NCI-H2029 (cell line): ENCODE data around the gene CARD8.

Experiments used
- DNase-seq: peaks from one replicate; lab custom pipeline; 2025; lab: John Stamatoyannopoulos, UW

The CARD8 gene

GRCh38 chr19:48206397-48207093 is 49.2 kb downstream of the CARD8 start:
- peak; percentile 45 for DNase-seq

- peak; percentile 100 for DNase-seq
Measured at GRCh38 chr19:48203794-48204628, 51.7 kb downstream of the CARD8 start.

DNA sequence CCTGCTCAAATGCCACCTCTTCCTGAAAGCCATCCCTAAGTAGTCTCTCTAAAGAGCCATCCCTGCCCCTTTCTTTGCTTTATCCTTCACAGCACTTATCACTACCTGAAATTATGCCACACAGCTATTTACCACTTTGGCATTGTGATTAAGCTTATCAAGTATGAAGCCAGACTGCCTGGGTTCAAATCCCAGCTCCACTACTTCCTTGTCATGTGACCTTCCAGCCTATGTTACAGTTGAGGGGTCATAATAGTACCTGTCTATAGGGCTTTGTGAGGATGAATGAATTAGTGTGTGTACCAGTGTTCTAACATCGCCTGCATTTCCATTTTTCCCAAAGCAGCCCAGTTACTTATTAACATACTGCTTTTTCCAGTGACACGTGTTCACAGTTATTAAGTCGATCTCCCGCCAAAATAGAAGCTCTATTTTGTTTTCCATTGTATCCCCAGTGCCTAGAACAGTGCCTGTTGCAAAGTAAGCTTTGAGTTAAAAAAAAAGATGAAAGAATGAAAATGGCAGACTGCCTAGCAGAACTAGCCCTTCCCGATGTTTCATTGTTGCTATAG is 52.4 kb downstream of the CARD8 start:
- no peak for DNase-seq

DNA sequence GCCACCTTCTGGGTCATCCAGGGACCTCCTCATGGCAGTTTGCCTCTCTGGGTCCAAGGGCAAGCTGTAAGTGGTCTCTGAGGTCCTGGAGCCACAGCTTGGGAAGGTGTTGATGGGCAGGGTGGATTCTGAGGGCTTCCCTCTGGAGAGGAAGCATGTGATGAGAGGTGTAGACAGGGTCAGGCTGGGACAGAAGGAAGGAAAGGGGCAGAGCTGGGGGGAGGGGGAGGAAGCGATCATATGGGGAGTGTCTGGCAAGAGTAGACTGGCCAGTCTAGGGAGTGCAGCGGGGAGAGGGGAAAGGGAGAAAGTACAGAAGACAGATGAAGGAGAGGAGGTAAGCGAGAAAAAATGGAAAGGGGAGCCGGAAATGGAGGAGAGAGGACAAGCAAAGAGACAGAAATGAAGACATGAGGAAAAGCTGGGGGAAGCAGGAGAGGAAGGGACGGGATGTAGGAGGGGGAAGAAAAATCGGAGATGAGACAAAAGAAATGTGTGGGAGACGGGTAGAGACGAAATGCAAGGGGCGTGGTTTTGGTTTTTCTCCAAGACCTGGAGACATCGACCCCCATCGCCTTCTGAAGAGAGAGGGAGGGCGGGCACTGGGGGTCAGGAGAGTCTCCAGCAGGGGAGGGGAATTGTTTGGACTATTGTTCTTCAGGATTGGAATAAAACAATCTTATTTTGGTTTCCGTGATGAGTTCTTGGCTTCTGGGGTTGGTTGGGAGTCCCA is 58.6 kb downstream of the CARD8 start:
- DNase-seq, result no peak

- DNase-seq, result no peak
Measured at GRCh38 chr19:48196321-48196763, 59.4 kb downstream of the CARD8 start.

DNA sequence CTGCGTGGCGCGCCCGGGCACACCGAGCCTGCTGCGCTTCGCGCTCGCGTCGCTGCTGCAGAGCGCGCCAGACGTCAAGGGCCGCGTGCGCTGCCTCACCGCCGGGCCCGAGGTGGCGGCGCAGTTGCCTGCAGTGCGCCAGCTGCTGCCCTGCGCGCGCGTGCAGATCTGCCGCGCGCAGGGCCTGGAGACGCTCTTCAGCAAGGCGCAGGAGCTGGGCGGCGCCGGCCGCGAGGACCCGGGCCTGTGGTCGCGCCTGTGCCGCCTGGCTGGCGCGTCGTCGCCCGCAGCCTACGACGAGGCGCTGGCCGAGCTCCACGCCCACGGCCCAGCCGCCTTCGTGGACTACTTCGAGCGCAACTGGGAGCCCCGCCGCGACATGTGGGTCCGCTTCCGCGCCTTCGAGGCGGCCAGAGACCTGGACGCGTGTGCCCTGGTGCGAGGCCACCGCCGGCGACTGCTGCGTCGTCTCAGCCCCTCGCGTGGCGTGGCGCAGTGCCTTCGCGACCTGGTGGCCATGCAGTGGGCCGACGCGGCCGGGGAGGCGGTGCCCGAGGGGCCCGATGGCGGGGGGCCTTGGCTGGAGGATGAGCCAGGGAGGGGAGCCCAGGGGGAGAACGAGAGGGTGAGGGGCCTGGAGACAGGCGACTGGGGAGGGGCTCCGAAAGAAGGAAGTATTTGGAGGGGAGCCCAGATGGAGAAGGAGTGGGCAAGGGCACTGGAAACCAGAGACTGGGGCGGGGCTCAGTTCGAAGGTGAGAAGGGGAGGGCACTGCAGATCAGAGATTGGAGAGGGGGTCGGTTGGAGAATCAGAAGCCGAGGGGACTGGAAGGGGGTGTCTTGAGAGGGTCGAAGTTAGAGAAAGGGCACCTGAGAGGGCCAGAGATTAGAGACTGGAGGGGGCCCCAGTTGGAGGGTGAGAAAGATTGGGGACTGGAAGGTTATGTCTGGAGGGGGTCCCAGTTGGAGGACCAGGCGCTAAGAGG is 60.6 kb downstream of the CARD8 start:
- DNase-seq, result no peak

DNA sequence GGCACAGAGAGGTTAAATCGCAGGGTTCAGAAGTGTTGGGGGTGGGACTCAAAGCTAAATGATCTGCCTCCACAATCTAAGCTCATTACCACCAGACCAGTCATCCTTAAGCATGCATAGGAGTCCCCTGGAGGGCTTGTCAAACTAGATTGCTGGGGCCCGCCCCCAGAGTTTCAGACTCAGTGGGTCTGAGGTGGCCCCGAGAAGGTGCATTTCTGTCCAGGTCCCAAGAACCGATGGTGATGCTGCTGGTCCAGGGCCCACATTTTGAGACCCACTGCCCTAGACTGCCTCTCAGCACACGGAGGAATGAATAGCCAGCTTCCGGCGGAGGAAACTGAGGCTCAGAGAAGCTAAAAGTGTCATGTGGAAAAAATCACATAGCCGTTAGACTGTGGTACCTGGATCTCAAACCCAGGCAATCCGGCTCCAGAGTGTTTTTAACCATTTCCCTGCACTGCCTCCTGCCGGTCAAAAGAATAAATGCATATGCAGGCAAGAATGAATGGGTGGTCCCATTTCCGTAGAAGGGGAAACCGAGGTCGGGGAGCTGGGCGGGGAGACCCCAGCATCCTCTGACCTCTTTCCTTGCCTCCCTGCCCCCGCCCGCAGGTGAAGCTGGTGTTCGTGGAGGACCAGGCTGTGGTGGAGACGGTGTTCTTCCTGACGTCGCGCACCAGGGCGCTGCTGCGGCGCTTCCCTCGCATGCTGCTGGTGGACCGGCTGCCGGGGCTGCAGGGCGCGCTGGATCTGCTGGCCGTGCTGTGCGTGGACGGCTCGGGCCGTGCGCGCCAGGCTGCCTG is 61.5 kb downstream of the CARD8 start:
- DNase-seq, result no peak

DNA sequence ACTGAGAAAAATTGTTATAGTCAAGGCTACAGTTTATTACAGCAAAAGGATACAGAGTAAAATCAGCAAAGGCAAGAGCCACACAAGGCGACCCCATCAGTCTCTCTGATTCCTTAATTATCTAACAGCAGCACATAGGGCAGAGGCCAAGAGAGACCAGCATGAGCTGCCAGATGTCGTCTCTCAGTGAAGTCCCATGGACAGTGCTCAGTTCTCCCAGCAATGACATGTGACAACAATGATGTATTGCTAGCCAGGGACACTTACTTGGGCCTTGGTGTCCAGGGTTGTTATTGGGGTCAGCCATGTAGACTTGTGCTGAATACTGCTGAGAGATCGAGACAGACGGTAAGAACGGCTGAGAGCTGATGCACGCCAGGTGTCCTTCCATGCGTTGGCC is 63.0 kb downstream of the CARD8 start:
- no peak for DNase-seq

- no peak for DNase-seq
Measured at GRCh38 chr19:48190885-48191284, 64.8 kb downstream of the CARD8 start.

DNA sequence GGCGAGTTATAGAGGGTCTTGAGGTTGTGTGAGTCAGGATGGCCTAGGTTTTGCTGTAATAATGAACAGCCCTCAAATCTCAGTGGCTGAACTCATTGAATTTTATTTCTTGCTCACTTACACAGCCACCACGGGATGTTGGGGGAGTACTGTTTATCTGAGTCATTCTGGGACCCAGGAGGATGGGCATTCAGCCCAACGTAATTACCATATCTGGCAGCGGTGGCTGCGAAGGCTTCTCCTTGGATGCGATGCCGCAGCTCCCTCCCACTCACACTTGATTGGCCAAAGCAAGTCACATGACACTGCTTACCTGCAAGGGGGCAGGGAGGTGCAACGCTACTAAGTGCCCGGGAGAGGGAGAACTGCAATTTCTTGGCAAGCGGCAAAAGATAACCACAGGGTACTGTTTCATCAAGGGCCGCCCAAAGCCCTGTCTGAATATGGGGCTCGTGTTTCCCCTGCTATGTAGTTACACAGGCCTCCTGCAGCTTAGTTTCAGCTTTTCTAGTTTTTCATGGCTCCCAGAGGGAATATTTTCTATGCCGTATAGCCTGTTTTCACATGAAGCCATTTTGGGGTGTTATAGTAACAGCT is 65.3 kb downstream of the CARD8 start:
- peak; percentile 99 for DNase-seq

DNA sequence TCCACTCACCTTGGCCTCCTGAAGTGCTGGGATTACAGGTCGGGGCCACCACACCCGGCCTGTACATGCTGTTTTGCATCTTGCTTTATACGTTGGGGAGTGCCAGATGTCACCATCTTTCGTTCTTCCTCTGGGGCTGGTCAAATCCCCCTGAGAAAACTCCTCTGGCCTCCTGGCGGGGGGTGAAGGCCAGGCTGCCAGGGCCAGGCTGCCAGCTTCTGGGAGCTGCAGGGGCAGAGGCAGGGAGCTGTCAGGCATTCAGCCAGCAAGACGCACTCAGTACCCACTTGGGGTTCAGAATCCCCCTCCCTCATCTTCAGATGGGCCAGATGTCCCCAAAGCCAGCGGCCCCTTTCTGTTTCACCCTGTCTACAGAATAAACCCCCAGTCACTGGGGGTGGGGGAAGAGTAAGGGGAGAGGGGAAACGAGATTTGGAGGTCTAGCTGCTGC is 69.1 kb downstream of the CARD8 start:
- DNase-seq, result no peak

GRCh38 chr19:48186015-48186414 is 69.7 kb downstream of the CARD8 start:
- no peak for DNase-seq

GRCh38 chr19:48183356-48183755 is 72.4 kb downstream of the CARD8 start:
- no peak for DNase-seq

DNA sequence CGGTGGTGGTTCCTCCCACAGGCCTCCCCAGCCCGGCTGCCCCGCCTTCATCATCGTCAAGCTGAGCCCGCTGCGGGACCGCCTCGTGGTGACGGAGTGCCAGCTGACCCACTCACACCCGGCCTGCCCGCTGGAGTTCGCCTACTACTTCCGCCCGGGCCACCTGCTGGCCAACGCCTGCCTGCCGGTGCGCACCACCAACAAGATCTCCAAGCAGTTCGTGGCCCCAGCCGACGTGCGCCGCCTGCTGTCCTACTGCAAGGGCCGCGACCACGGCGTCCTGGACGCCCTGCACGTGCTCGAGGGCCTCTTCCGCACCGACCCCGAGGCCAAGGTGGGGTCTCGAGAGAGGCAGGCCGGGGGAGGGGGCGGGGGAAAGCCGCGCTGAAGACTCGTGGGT is 73.3 kb downstream of the CARD8 start:
- no peak for DNase-seq

GRCh38 chr19:48181505-48181904 is 74.2 kb downstream of the CARD8 start:
- no peak for DNase-seq

DNA sequence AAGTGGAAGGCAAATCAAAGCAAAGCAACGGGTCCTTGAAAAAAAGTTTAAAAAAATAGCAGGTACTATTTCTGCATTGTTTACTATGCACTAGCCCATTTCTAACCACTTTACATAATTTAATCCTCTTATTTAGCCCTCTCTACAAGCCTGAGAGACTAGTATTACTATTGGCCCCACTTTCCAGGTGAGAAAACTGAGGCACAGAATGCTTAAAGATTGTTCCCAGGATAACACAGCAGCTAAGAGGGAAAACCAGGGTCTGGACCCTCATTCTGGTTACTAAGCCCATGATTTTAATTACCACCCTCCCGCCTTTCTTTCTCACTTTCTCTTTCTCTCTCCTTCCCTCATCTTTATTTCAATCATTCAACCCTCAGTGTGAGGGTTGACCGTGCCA is 79.5 kb downstream of the CARD8 start:
- no peak for DNase-seq

DNA sequence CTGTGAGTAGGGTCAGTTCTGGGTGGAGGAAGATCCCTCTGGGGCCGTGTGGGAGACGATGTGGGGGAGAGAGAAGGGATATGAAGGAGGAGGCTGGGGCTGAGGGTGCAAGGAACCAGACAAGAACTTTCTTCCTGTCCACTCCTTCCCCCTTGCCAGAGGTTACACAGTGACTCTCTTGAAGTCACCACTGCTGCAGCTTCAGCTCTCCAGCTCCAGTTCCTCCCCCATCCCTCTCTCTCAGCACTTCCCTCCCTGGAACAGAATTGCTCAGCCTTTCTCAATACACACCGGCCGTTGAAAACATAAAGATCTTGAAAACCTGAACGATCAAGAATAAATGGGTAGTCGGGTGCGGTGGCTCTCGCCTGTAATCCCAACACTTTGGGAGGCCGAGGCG is 80.1 kb downstream of the CARD8 start:
- DNase-seq, result no peak

GRCh38 chr19:48174445-48175030 is 81.2 kb downstream of the CARD8 start:
- DNase-seq, result no peak

- no peak for DNase-seq
Measured at GRCh38 chr19:48171710-48172109, 84.0 kb downstream of the CARD8 start.
